ENCODE results near the gene CFAP68.

DNA sequence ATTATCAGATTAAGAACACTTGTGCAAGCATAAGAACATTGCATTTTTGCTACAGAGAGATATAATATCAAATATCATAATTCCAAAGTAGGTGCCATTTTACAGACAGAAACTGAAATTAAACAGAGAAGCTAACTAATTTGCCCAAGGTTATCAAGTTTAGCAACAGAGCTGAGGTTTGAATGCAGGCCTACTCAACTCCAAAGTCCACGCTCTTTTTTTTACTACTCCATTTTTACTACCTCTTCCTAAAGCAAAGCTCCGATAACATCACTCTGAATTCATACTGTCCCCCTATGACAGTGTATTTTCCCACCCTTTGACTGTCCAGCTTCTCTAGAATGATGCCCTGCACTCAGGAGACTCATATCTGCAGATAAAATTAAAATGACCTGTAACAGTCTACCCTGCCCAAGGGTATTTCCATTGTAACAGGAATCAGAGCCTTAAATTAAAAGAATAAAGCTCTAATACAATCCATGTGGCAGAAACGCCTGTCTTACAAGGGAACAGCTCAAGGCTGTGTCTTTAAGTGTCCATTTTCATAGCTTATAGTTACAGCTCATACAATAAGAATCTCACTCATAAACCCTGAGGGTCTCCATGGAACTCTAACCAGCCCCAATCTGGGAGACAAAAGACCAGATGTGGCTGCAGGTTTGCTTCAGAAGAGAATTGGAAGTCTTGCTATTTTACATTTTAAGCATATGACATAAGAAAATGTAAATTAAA is 44.7 kb upstream of the CFAP68 start:
- TF ChIP-seq POLR2A (IDR thresholded peaks at IDR 0.05; ENCODE audit: low read depth, low read length) (no peak), POLR2AphosphoS5 (IDR thresholded peaks at IDR 0.05; ENCODE audit: low read depth, low read length) (no peak)

Data from GM12891 (cell line).